BE2C (cell line): Measurements from ENCODE around the gene FAM151A.

ENCODE experiments used
- DNase-seq: peaks from one replicate; pipeline ENCODE4 v3.0.0-alpha.2; 2020
- H3K27me3 ChIP-seq: fragments of 250-450 bp; sonication (Bioruptor Pico); 2 replicates; pipeline ENCODE4 v1.5.1; 2020; ENCODE audit warnings: mild to moderate bottlenecking
- H3K36me3 ChIP-seq: fragments of 250-450 bp; sonication (Bioruptor Pico); 2 replicates; pipeline ENCODE4 v1.5.1; 2020; ENCODE audit warnings: mild to moderate bottlenecking
- H3K4me1 ChIP-seq: fragments of 250-450 bp; sonication (Bioruptor Pico); 2 replicates; pipeline ENCODE4 v1.5.1; 2020
- H3K4me3 ChIP-seq: 2 replicates; pipeline ENCODE4 v1.5.1; 2011; ENCODE audit warnings: low read depth, low read length
- H3K9me3 ChIP-seq: fragments of 250-450 bp; sonication (Bioruptor Pico); 2 replicates; pipeline ENCODE4 v1.5.1; 2020
- TF ChIP-seq, protein P1 (sequence below): IDR thresholded peaks from 2 replicates; pipeline ENCODE4 v1.5.1; 2012; ENCODE audit warnings: mild to moderate bottlenecking, low read depth, low read length

The FAM151A gene

DNA sequence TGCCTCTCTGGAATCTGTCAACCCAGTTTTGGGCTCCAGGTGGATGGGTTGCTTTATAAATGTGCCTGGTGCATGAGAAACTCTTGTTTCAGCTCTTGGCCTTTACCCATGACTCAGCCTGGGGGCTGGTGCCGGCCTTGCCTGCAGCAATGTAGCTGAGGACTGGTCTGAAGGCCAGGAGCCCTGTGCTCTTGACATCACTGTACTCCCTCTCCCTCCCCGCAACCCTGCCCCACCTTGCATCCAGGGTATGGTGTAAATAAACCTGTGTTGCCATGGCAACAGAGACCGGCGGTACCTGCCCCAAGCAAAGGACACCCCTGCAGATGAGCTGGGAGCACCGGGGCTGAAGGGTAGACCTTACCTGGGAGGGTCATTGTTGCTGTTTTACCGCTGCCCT lies 13.3 kb downstream of the FAM151A start:
- no peaks in the 10 kb centered on the region for H3K27me3 ChIP-seq
- H3K36me3 ChIP-seq: no peaks in the 10 kb centered on the region
- H3K9me3 ChIP-seq: no peaks in the 10 kb centered on the region
- no peak for DNase-seq
- TF ChIP-seq, protein P1, sequence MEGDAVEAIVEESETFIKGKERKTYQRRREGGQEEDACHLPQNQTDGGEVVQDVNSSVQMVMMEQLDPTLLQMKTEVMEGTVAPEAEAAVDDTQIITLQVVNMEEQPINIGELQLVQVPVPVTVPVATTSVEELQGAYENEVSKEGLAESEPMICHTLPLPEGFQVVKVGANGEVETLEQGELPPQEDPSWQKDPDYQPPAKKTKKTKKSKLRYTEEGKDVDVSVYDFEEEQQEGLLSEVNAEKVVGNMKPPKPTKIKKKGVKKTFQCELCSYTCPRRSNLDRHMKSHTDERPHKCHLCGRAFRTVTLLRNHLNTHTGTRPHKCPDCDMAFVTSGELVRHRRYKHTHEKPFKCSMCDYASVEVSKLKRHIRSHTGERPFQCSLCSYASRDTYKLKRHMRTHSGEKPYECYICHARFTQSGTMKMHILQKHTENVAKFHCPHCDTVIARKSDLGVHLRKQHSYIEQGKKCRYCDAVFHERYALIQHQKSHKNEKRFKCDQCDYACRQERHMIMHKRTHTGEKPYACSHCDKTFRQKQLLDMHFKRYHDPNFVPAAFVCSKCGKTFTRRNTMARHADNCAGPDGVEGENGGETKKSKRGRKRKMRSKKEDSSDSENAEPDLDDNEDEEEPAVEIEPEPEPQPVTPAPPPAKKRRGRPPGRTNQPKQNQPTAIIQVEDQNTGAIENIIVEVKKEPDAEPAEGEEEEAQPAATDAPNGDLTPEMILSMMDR: no peak
- no peaks in the 10 kb centered on the region for H3K4me1 ChIP-seq
- H3K4me3 ChIP-seq: no peak overlapping the region

DNA sequence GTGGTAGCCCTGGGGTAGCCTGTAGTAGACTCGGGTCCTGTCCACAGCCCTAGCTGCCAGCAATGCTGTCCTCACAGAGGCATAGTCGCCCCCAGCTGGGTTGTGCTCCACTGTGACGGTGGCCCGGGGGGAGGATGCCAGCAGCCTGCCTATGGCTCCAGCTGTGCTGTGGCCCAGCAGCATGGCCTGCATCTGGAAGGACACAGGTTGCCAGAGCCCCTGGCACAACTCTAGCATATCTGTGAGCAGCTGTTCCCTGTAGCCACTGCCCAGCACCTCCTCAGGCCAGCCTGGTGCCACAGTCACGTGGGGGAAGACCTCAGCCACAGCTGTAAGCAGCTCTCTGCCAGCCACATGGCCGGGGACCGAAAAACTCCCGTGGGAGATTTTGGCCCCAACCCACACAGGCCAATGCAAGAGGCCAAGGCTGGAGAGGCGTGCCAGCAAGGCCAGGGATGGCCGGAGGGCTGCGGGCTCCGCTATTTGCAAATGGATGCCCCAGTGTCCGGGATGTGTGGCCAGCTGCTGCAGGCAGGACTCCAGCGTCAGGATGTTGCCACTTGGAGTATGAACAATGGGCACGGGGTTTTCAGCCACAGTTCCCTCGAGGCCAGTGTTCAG lies 13.9 kb downstream of the FAM151A start:
- Histone ChIP-seq H3K9me3 (no peaks in the 10 kb centered on the region), H3K36me3 (no peaks in the 10 kb centered on the region), H3K4me3 (no peak overlapping the region), H3K27me3 (no peaks in the 10 kb centered on the region), H3K4me1 (no peaks in the 10 kb centered on the region)
- no peak for DNase-seq
- TF ChIP-seq, protein P1: no peak

DNA sequence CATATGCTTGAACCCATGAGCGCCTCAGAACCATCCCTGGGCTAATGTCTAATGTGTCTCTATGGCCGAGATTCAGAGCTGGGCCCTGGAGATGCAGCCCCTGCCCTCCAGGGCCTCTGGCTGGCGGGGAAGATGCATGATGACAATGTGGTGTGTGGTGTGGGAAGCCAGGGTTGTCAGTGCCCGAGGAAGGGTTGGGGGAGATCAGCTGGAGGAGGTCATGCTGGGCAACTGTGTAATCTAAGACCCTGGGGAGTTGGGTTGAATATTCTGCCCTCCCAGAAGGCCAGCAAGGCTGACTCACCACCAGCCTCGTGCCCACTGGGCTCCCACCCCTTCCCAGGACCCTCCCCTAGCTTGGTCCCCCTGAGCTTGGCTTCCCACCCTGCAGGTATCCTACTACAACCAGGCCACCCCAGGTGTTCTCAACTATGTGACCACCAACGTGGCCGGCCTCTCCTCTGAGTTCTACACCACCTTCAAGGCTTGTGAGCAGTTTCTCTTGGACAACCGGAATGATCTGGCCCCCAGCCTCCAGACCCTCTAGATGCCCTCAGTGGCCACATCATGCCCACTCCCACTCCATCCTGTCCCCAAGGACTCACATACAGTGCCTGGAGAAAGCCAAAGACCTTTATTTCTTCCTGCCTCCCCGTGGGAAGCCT lies 14.6 kb downstream of the FAM151A start:
- H3K4me1 ChIP-seq: no peaks in the 10 kb centered on the region
- no peaks in the 10 kb centered on the region for H3K9me3 ChIP-seq
- DNase-seq: no peak
- TF ChIP-seq, protein P1: no peak
- H3K4me3 ChIP-seq: no peak overlapping the region
- no peaks in the 10 kb centered on the region for H3K36me3 ChIP-seq
- no peaks in the 10 kb centered on the region for H3K27me3 ChIP-seq

DNA sequence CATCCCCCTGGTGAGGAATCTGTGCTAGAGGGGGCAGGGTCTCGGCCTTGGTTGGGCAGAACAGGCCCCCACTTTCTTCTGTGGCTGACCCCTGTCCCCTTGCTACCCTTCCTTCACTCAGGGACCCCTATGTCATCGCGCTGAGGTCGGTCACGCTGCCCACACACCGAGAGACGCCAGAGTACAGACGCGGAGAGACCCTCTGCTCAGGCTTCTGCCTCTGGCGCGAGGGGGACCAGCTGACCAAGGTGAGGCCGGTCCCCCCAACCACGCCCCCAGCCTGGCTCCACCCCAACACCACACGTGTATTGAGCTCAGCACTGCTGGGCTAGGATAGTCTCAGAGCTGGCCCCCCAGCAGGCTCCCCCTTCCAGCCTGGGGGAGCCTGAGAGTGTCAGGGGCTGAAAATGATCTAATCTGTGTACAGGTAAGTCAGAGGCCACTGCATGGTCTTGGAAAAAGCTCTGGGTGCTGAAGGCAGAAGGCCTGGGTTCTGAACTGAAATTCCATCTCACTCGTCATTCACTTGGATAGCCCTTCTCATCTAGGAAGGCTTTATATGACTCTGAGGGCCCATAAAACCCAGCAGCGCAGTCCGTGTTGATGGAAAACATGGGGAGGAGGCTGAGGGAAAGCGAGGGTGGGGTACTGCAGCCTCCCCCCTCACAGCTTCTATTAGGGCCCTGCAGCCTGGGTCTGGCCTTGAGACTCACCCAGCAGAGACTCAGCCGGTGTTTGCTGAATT lies 15.3 kb downstream of the FAM151A start:
- no peaks in the 10 kb centered on the region for H3K27me3 ChIP-seq

DNA sequence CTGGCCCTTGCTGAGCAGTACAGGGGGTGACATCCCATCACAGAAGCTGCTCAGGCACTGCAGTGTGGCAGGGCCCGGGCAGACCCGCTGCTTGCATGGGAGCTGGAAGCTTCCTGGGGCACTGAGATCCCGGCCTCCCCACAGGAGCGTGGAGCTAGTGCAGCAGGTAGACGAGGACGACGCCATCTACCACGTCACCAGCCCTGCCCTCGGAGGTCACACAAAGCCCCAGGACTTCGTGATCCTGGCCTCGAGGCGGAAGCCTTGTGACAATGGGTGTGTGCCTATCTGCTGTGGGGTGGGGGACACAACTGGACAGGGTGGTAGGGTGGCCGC lies 16.4 kb downstream of the FAM151A start:
- Histone ChIP-seq H3K4me3 (no peak overlapping the region), H3K4me1 (no peaks in the 10 kb centered on the region), H3K9me3 (no peaks in the 10 kb centered on the region), H3K27me3 (no peaks in the 10 kb centered on the region), H3K36me3 (no peaks in the 10 kb centered on the region)
- TF ChIP-seq, protein P1: no peak
- no peak for DNase-seq

More for the DNA sequence above, 15.3 kb downstream of the FAM151A start:
- H3K4me3 ChIP-seq: no peak overlapping the region
- no peaks in the 10 kb centered on the region for H3K36me3 ChIP-seq
- TF ChIP-seq, protein P1: no peak
- no peaks in the 10 kb centered on the region for H3K9me3 ChIP-seq
- H3K4me1 ChIP-seq: no peaks in the 10 kb centered on the region
- no peak for DNase-seq
